OCI-LY3 (cell line): ENCODE measurements around the gene RERE.

Source experiments
- CTCF ChIP-seq: fragments of 200-600, 300-600 bp; sonication (generic); IDR thresholded peaks from 2 replicates; pipeline ENCODE4 v1.5.1; 2014; ENCODE audit warnings: antibody characterized with exemption, low read length, low read depth
- EZH2phosphoT487 ChIP-seq: fragments of 200-600 bp; shearing (Covaris generic); IDR thresholded peaks from 2 replicates; pipeline ENCODE4 v1.6.1; 2018; ENCODE audit warnings: antibody characterized with exemption, mixed run types, low read depth

DNA sequence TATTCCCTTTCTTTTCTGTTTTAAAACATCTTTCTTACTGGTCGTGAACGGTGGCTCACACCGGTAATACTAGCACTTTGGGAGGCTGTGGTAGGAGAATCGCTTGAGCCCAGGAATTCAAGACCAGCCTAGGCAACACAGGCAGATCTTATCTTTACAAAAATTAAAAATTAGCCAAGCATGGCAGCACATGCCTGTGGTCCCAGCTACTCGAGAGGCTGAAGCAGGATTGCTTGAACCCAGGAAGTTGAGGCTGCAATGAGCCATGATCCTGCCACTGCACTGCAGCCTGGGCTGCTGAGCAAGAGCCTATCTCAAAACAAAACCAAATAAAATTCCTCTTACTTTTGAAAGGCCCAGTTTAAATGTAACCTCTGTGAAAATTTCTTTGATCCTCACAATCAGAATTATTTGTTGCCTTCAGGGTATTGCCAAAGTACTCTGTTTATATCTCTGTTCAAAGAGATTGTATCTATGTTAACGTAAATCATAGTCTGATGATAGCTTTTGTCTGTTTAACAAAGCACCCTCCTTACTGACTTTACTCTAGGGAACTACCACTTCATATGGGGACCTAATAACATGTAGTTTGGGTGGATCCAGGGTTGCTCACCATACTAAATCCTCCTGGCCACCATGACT lies 71.6 kb downstream of the RERE start:
- TF ChIP-seq CTCF: no peak
- no peak for TF ChIP-seq EZH2phosphoT487
